ENCODE results near the gene MAD1L1. TPM values are rescaled to one million over a fixed set of nuclear protein-coding genes. Genes with fewer than 3 reads are reported as not detected.

Gene MAD1L1
- total RNA-seq, 2 experiments from 2014 or later: 157 to 160 TPM

DNA sequence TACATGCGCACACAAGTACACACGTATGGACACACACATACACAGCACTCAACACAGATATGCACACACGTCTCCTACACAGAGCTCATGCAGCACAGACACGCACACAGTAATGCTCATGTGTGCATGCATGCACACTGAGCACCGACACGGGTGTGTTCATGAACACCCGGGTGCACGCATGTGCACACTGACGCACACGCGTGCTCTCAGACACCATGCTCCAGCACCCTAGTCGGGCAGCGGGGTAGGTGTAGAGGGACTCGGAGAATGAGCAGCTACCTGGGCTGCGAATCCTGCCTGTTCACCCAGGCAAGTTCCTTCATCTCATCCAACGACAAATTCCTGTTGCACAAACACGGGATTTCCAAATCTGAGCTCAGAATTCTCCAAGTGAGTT, 184.7 kb downstream of the MAD1L1 start:
- DNase-seq (no peak), ATAC-seq (ENCODE audit: poor library complexity) (no peak)
- H3K27me3 ChIP-seq (ENCODE audit: control insufficient read depth in 1 of 2, insufficient read depth in 2 of 2, low read length in 2 of 2): no peaks in the 10 kb centered on the region
- H3K9me3 ChIP-seq (ENCODE audit: control insufficient read depth in 1 of 2, insufficient read depth in 1 of 2, low read length in 2 of 2): no peaks in the 10 kb centered on the region
- ChIA-PET POLR2A (no interaction called here), CTCF (no interaction called here)
- TF ChIP-seq, protein P1, sequence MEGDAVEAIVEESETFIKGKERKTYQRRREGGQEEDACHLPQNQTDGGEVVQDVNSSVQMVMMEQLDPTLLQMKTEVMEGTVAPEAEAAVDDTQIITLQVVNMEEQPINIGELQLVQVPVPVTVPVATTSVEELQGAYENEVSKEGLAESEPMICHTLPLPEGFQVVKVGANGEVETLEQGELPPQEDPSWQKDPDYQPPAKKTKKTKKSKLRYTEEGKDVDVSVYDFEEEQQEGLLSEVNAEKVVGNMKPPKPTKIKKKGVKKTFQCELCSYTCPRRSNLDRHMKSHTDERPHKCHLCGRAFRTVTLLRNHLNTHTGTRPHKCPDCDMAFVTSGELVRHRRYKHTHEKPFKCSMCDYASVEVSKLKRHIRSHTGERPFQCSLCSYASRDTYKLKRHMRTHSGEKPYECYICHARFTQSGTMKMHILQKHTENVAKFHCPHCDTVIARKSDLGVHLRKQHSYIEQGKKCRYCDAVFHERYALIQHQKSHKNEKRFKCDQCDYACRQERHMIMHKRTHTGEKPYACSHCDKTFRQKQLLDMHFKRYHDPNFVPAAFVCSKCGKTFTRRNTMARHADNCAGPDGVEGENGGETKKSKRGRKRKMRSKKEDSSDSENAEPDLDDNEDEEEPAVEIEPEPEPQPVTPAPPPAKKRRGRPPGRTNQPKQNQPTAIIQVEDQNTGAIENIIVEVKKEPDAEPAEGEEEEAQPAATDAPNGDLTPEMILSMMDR (IDR thresholded peaks at IDR 0.05): no peak
- intact Hi-C loops (cut with DNase I, micrococcal nuclease): no loop called here
- no peaks in the 10 kb centered on the region for H3K27me3 Mint-ChIP-seq
- H3K36me3 Mint-ChIP-seq (ENCODE audit: low read depth): no peaks in the 10 kb centered on the region
- peaks cover 4% of the 10 kb centered on the region for H3K36me3 ChIP-seq (ENCODE audit: insufficient read depth, low read length)
- no peak overlapping the region for H3K27ac Mint-ChIP-seq
- H3K4me1 Mint-ChIP-seq (ENCODE audit: low read depth): peaks cover 9% of the 10 kb centered on the region
- H3K9me3 Mint-ChIP-seq: no peaks in the 10 kb centered on the region
- no peak overlapping the region for H3K27ac ChIP-seq (ENCODE audit: low read depth in 1 of 2, low read length in 2 of 2)
- no peak overlapping the region for H3K4me3 ChIP-seq (ENCODE audit: low read length)
- H3K4me1 ChIP-seq (ENCODE audit: insufficient read depth, low read length): peaks cover 9% of the 10 kb centered on the region
- H3K4me3 Mint-ChIP-seq: no peak overlapping the region

DNA sequence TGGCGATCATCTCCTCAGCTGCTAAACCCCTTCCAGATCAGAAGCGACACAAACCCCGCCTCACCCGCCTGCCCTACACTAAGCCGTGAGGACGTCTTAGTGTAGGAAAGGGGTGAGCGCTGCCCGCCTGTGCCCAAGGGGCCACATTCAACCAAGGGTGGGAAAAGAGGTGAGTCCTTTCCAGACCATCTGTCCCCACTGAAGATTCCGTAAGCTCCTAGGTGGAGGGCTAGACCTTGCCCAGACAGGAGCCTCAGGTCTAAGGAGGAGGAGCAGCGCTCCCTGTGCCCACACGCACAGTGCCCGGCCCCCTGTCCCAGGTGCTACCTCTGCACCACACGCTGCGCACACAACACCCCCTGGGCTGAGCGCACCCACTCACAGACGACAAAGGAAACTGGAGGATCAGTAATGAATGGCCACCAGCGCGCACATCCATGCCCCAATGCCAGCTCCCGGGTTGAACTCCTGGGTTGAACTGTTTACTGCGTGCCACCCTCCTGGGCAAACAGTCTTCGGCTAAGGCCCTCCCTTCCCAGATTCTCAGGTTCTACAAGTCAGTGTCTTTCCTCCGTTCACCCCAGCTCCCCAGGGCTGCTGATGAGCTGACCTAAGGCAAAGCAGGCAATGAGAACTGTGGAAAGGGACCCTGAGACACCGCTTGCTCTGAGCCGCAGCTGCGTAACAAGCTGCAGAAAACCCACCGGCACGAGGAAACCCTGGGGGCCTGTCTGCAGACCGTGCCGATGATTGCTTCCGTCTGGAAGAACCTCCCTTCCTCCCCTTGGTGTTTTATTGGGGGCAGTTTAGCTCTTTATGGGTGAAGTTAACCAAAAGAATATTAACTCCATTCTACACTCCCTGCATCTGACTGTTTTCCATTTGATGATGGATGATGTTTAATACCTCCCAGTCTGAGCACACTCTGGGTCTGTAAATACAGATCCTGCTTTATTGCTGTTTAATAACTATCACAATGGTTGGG, 185.9 kb downstream of the MAD1L1 start:
- intact Hi-C loops (cut with DNase I, micrococcal nuclease): no loop called here

DNA sequence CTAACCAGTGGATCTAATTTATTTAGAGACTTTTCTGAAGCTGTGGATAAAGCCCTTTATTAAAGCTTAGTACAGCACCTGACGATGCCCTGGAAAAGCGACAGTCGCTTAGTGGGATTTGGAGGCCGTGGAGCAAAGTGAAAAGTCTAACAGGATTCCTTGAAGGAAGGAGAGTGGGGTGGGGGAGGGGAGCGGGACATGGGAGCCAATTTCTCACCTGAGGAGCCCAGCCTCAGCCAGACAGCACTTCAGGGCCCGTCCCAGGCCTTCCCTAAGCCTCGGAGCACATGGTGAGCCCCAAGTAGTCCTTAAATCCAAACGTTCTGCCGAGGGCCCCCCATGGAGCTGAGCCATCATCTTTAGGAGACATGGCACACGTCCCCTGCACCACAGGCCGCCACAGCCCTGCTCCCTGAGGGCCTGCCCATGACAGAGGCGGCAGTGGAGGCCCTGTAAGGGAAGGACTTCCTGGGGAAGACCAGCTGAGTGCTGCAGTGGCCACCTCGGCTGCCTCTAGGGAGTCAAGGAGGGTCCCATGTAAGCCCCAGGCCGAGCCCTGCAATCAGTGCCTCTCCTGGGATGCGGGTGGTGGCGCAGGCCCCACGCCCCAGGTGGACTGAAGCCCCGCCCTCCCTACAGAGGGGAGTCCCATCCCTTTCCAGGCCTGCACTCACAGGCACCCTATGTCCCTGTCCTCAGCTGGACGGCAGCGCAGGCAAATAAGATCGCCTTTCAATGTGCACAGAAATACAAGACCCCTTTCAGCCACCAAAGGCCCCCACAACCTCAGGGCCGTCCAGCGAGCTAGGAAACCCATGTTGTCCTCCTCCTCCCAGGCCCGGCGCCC, 187.0 kb downstream of the MAD1L1 start:
- Mint-ChIP-seq H3K4me1 (ENCODE audit: low read depth) (peaks cover 25% of the 10 kb centered on the region), H3K27ac (no peak overlapping the region), H3K27me3 (no peaks in the 10 kb centered on the region), H3K4me3 (no peak overlapping the region), H3K9me3 (no peaks in the 10 kb centered on the region), H3K36me3 (ENCODE audit: low read depth) (peaks cover 5% of the 10 kb centered on the region)
- ChIA-PET CTCF (no interaction called here), POLR2A (no interaction called here)
- intact Hi-C loops (cut with DNase I, micrococcal nuclease): no loop called here
- DNase-seq (no peak), ATAC-seq (ENCODE audit: poor library complexity) (no peak)
- H3K27me3 ChIP-seq (ENCODE audit: control insufficient read depth in 1 of 2, insufficient read depth in 2 of 2, low read length in 2 of 2): no peaks in the 10 kb centered on the region
- H3K4me1 ChIP-seq (ENCODE audit: insufficient read depth, low read length): peaks cover 11% of the 10 kb centered on the region
- TF ChIP-seq, protein P1 (IDR thresholded peaks at IDR 0.05): no peak
- no peak overlapping the region for H3K4me3 ChIP-seq (ENCODE audit: low read length)
- no peaks in the 10 kb centered on the region for H3K9me3 ChIP-seq (ENCODE audit: control insufficient read depth in 1 of 2, insufficient read depth in 1 of 2, low read length in 2 of 2)
- no peak overlapping the region for H3K27ac ChIP-seq (ENCODE audit: low read depth in 1 of 2, low read length in 2 of 2)
- H3K36me3 ChIP-seq (ENCODE audit: insufficient read depth, low read length): no peaks in the 10 kb centered on the region

More for the DNA sequence above, 185.9 kb downstream of the MAD1L1 start:
- peaks cover 9% of the 10 kb centered on the region for H3K4me1 ChIP-seq (ENCODE audit: insufficient read depth, low read length)
- ChIA-PET CTCF (no interaction called here), POLR2A (interaction anchor here (0.6 kb wide), 1 partner anchor 596 kb away, joined by 3 read pairs; no protein-coding TSS in a partner anchor)
- no peaks in the 10 kb centered on the region for H3K27me3 ChIP-seq (ENCODE audit: control insufficient read depth in 1 of 2, insufficient read depth in 2 of 2, low read length in 2 of 2)
- peaks cover 3% of the 10 kb centered on the region for H3K36me3 Mint-ChIP-seq (ENCODE audit: low read depth)
- no peaks in the 10 kb centered on the region for H3K36me3 ChIP-seq (ENCODE audit: insufficient read depth, low read length)
- H3K4me3 ChIP-seq (ENCODE audit: low read length): no peak overlapping the region
- H3K27me3 Mint-ChIP-seq: no peaks in the 10 kb centered on the region
- no peak for DNase-seq
- H3K27ac Mint-ChIP-seq: no peak overlapping the region
- no peak overlapping the region for H3K4me3 Mint-ChIP-seq
- peaks cover 14% of the 10 kb centered on the region for H3K4me1 Mint-ChIP-seq (ENCODE audit: low read depth)
- TF ChIP-seq, protein P1 (IDR thresholded peaks at IDR 0.05): no peak
- ATAC-seq (ENCODE audit: poor library complexity): no peak
- no peaks in the 10 kb centered on the region for H3K9me3 Mint-ChIP-seq
- no peaks in the 10 kb centered on the region for H3K9me3 ChIP-seq (ENCODE audit: control insufficient read depth in 1 of 2, insufficient read depth in 1 of 2, low read length in 2 of 2)
- H3K27ac ChIP-seq (ENCODE audit: low read depth in 1 of 2, low read length in 2 of 2): no peak overlapping the region
